GM23338 (cell line): Measurements from ENCODE around the gene LRBA.

Experiments used
- EZH2 ChIP-seq: fragments of 200-600 bp; sonication (generic); IDR thresholded peaks from one replicate; pipeline ENCODE4 v1.8.0; 2017; ENCODE audit warnings: antibody characterized with exemption, mild to moderate bottlenecking, low read depth; ENCODE audit not compliant: unreplicated experiment
- EZH2phosphoT487 ChIP-seq: fragments of 200-600 bp; sonication (generic); IDR thresholded peaks from one replicate; pipeline ENCODE4 v1.8.1; 2018; ENCODE audit warnings: antibody characterized with exemption; ENCODE audit not compliant: unreplicated experiment
- JUNB ChIP-seq: IDR thresholded peaks from one replicate; pipeline ENCODE4 v1.6.1; 2016; ENCODE audit warnings: antibody characterized with exemption; ENCODE audit not compliant: unreplicated experiment
- POLR2AphosphoS5 ChIP-seq: IDR thresholded peaks from 2 replicates; pipeline ENCODE4 v1.6.1; 2016; ENCODE audit warnings: antibody characterized with exemption, low read depth
- STAT1 ChIP-seq: IDR thresholded peaks from one replicate; pipeline ENCODE4 v1.6.1; 2016; ENCODE audit warnings: antibody characterized with exemption; ENCODE audit not compliant: unreplicated experiment
- TF ChIP-seq, protein P1 (sequence below), 2 experiments: fragments of 200-600 bp in 1 of 2; sonication (generic) in 1 of 2; conservative IDR thresholded peaks; 2 replicates each; pipeline versions ENCODE4 v1.5.1 to v1.6.1; 2016 to 2017; ENCODE audit warnings: antibody characterized with exemption in 2 of 2, low read depth in 2 of 2, mild to moderate bottlenecking in 2 of 2, moderate library complexity in 1 of 2
- TF ChIP-seq, protein P2 (sequence below): IDR thresholded peaks from one replicate; pipeline ENCODE4 v1.6.1; 2018; ENCODE audit warnings: antibody characterized with exemption; ENCODE audit not compliant: unreplicated experiment
- TF ChIP-seq, protein P3 (sequence below): fragments of 250-450 bp; sonication (Bioruptor Pico); IDR thresholded peaks from 2 replicates; pipeline ENCODE4 v1.5.0; 2020; ENCODE audit warnings: mild to moderate bottlenecking, moderate library complexity

DNA sequence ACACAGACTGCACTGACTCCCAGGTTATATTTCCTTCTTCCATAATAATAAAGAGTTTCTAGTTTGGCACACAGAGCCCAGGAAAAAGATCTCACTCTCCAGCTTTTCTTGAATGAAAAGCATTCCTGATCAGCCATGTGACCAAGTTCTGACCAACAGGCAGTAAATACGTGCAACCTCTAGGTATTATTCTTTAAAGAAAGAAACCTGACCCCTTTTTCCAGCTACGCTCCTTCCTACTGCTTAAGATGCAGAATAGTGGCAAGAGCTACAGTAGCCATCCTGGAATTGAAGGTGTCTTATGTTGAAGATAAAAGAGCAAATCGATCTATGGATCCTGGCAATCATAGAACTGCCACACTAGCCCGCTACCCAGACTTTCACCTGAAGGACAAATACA, 76.7 kb downstream of the LRBA start:
- TF ChIP-seq, protein P1, sequence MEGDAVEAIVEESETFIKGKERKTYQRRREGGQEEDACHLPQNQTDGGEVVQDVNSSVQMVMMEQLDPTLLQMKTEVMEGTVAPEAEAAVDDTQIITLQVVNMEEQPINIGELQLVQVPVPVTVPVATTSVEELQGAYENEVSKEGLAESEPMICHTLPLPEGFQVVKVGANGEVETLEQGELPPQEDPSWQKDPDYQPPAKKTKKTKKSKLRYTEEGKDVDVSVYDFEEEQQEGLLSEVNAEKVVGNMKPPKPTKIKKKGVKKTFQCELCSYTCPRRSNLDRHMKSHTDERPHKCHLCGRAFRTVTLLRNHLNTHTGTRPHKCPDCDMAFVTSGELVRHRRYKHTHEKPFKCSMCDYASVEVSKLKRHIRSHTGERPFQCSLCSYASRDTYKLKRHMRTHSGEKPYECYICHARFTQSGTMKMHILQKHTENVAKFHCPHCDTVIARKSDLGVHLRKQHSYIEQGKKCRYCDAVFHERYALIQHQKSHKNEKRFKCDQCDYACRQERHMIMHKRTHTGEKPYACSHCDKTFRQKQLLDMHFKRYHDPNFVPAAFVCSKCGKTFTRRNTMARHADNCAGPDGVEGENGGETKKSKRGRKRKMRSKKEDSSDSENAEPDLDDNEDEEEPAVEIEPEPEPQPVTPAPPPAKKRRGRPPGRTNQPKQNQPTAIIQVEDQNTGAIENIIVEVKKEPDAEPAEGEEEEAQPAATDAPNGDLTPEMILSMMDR (conservative IDR thresholded peaks at IDR 0.05; ENCODE audit: low read depth in 2 of 2): no peak
- no peak for TF ChIP-seq POLR2AphosphoS5
- TF ChIP-seq EZH2: no peak
- TF ChIP-seq, protein P2, sequence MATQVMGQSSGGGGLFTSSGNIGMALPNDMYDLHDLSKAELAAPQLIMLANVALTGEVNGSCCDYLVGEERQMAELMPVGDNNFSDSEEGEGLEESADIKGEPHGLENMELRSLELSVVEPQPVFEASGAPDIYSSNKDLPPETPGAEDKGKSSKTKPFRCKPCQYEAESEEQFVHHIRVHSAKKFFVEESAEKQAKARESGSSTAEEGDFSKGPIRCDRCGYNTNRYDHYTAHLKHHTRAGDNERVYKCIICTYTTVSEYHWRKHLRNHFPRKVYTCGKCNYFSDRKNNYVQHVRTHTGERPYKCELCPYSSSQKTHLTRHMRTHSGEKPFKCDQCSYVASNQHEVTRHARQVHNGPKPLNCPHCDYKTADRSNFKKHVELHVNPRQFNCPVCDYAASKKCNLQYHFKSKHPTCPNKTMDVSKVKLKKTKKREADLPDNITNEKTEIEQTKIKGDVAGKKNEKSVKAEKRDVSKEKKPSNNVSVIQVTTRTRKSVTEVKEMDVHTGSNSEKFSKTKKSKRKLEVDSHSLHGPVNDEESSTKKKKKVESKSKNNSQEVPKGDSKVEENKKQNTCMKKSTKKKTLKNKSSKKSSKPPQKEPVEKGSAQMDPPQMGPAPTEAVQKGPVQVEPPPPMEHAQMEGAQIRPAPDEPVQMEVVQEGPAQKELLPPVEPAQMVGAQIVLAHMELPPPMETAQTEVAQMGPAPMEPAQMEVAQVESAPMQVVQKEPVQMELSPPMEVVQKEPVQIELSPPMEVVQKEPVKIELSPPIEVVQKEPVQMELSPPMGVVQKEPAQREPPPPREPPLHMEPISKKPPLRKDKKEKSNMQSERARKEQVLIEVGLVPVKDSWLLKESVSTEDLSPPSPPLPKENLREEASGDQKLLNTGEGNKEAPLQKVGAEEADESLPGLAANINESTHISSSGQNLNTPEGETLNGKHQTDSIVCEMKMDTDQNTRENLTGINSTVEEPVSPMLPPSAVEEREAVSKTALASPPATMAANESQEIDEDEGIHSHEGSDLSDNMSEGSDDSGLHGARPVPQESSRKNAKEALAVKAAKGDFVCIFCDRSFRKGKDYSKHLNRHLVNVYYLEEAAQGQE: no peak
- no peak for TF ChIP-seq STAT1
- no peak for TF ChIP-seq EZH2phosphoT487
- TF ChIP-seq, protein P3, sequence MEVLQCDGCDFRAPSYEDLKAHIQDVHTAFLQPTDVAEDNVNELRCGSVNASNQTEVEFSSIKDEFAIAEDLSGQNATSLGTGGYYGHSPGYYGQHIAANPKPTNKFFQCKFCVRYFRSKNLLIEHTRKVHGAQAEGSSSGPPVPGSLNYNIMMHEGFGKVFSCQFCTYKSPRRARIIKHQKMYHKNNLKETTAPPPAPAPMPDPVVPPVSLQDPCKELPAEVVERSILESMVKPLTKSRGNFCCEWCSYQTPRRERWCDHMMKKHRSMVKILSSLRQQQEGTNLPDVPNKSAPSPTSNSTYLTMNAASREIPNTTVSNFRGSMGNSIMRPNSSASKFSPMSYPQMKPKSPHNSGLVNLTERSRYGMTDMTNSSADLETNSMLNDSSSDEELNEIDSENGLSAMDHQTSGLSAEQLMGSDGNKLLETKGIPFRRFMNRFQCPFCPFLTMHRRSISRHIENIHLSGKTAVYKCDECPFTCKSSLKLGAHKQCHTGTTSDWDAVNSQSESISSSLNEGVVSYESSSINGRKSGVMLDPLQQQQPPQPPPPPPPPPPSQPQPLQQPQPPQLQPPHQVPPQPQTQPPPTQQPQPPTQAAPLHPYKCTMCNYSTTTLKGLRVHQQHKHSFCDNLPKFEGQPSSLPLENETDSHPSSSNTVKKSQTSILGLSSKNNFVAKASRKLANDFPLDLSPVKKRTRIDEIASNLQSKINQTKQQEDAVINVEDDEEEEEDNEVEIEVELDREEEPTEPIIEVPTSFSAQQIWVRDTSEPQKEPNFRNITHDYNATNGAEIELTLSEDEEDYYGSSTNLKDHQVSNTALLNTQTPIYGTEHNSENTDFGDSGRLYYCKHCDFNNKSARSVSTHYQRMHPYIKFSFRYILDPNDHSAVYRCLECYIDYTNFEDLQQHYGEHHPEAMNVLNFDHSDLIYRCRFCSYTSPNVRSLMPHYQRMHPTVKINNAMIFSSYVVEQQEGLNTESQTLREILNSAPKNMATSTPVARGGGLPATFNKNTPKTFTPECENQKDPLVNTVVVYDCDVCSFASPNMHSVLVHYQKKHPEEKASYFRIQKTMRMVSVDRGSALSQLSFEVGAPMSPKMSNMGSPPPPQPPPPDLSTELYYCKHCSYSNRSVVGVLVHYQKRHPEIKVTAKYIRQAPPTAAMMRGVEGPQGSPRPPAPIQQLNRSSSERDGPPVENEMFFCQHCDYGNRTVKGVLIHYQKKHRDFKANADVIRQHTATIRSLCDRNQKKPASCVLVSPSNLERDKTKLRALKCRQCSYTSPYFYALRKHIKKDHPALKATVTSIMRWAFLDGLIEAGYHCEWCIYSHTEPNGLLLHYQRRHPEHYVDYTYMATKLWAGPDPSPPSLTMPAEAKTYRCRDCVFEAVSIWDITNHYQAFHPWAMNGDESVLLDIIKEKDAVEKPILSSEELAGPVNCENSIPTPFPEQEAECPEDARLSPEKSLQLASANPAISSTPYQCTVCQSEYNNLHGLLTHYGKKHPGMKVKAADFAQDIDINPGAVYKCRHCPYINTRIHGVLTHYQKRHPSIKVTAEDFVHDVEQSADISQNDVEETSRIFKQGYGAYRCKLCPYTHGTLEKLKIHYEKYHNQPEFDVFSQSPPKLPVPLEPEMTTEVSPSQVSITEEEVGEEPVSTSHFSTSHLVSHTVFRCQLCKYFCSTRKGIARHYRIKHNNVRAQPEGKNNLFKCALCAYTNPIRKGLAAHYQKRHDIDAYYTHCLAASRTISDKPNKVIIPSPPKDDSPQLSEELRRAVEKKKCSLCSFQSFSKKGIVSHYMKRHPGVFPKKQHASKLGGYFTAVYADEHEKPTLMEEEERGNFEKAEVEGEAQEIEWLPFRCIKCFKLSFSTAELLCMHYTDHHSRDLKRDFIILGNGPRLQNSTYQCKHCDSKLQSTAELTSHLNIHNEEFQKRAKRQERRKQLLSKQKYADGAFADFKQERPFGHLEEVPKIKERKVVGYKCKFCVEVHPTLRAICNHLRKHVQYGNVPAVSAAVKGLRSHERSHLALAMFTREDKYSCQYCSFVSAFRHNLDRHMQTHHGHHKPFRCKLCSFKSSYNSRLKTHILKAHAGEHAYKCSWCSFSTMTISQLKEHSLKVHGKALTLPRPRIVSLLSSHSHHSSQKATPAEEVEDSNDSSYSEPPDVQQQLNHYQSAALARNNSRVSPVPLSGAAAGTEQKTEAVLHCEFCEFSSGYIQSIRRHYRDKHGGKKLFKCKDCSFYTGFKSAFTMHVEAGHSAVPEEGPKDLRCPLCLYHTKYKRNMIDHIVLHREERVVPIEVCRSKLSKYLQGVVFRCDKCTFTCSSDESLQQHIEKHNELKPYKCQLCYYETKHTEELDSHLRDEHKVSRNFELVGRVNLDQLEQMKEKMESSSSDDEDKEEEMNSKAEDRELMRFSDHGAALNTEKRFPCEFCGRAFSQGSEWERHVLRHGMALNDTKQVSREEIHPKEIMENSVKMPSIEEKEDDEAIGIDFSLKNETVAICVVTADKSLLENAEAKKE (CRISPR knock-in tag): no peak
- no peak for TF ChIP-seq JUNB
